ENCODE data around the gene LEMD2. TPM values are rescaled to one million over a fixed set of nuclear protein-coding genes. Genes with fewer than 3 reads are reported as not detected.

LEMD2 gene
- total and polyA plus RNA-seq, 2 donors (not counting 3 experiments of a cell fraction or from before 2014, with no cell fraction given) = 61.1 to 81.8 TPM

DNA sequence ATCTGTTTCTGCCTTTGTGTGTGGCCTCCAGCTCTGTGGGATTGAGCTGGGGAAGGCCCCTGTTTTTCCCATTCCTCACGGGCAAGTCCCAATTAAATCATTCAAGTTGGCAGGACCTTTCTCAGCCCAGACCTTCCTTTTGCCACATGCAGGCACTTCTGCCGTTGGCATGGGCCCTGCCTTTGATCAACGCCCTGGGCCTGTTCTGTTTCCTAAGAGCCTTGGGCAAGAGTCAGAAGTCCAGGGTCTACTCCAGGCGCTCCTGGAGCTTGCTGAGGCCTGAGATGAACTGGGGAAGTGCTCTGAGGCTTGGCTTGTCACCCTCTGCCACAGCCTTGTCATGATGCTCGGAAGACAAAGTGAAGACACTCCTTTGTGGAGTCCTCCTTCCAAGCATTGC lies 49.4 kb downstream of the LEMD2 start:
- Histone ChIP-seq H2AFZ (ENCODE audit: low read depth, low read length) (no peak overlapping the region), H3K27me3 (ENCODE audit: control insufficient read depth in 2 of 2, insufficient read depth in 2 of 2, low read length in 2 of 2) (peaks cover 4 to 6% of the 10 kb centered on the region in 2 experiments), H4K20me1 (replicated peaks; ENCODE audit: control insufficient read depth, extremely low read depth, insufficient read depth, low read length) (no peaks in the 10 kb centered on the region), H3K4me1 (ENCODE audit: control insufficient read depth, extremely low read depth, insufficient read depth, low read length) (no peaks in the 10 kb centered on the region), H3K9ac (replicated peaks; ENCODE audit: extremely low read depth, insufficient read depth, low read length) (no peak overlapping the region), H3K79me2 (ENCODE audit: control insufficient read depth, insufficient read depth, low read length) (no peaks in the 10 kb centered on the region), H3K9me1 (replicated peaks; ENCODE audit: control insufficient read depth, extremely low read depth, insufficient read depth, low read length) (no peaks in the 10 kb centered on the region), H3K4me2 (ENCODE audit: insufficient read depth, low read length) (no peak overlapping the region), H3K4me3 (replicated peaks in 1 of 3; ENCODE audit: insufficient read depth in 1 of 3, low read depth in 1 of 3, low read length in 3 of 3) (no peak overlapping the region), H3K36me3 (ENCODE audit: control insufficient read depth in 2 of 2, extremely low read depth in 1 of 2, insufficient read depth in 2 of 2, low read length in 2 of 2) (no peaks in the 10 kb centered on the region), H3K9me3 (replicated peaks; ENCODE audit: control insufficient read depth, insufficient read depth, low read length) (no peaks in the 10 kb centered on the region), H3K27ac (ENCODE audit: insufficient read depth, low read depth, low read length) (no peak overlapping the region)
- no peak for TF ChIP-seq POLR2AphosphoS5 (IDR thresholded peaks at IDR 0.05; ENCODE audit: insufficient read depth, low read depth, low read length)
- TF ChIP-seq EZH2 (IDR thresholded peaks at IDR 0.05; ENCODE audit: borderline replicate concordance, low read depth, low read length, severe bottlenecking) = no peak
- TF ChIP-seq, protein P1, sequence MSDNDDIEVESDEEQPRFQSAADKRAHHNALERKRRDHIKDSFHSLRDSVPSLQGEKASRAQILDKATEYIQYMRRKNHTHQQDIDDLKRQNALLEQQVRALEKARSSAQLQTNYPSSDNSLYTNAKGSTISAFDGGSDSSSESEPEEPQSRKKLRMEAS (IDR thresholded peaks at IDR 0.05; ENCODE audit: insufficient read depth, insufficient read length) = no peak
- no peak for TF ChIP-seq GATA2 (IDR thresholded peaks at IDR 0.05; ENCODE audit: insufficient read depth, insufficient read length, low read depth, low read length)
- TF ChIP-seq MYC (IDR thresholded peaks at IDR 0.05; ENCODE audit: low read depth, low read length) = no peak
- no peak for TF ChIP-seq FOS (IDR thresholded peaks at IDR 0.05; ENCODE audit: borderline replicate concordance, insufficient read depth, low read length)
- no peak for TF ChIP-seq JUN (IDR thresholded peaks at IDR 0.05; ENCODE audit: borderline replicate concordance, insufficient read depth, insufficient read length, low read depth)
- TF ChIP-seq, protein P2, sequence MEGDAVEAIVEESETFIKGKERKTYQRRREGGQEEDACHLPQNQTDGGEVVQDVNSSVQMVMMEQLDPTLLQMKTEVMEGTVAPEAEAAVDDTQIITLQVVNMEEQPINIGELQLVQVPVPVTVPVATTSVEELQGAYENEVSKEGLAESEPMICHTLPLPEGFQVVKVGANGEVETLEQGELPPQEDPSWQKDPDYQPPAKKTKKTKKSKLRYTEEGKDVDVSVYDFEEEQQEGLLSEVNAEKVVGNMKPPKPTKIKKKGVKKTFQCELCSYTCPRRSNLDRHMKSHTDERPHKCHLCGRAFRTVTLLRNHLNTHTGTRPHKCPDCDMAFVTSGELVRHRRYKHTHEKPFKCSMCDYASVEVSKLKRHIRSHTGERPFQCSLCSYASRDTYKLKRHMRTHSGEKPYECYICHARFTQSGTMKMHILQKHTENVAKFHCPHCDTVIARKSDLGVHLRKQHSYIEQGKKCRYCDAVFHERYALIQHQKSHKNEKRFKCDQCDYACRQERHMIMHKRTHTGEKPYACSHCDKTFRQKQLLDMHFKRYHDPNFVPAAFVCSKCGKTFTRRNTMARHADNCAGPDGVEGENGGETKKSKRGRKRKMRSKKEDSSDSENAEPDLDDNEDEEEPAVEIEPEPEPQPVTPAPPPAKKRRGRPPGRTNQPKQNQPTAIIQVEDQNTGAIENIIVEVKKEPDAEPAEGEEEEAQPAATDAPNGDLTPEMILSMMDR (IDR thresholded peaks at IDR 0.05; ENCODE audit: extremely low read depth in 1 of 2, insufficient read depth in 1 of 2, low read depth in 1 of 2, low read length in 2 of 2) = no peak
- TF ChIP-seq POLR2A (IDR thresholded peaks at IDR 0.05; ENCODE audit: low read depth, low read length) = no peak
- DNase-seq (ENCODE audit: low read depth, low spot score) (no peak), FAIRE-seq (no peak)
- POLR2A ChIA-PET = no interaction called here
- intact Hi-C loops (cut with micrococcal nuclease) (no loop called here), dilution Hi-C loops (cut with MboI; ENCODE audit: extremely low pct_ligation_motif_present, low sequenced_read_pairs) (no loop called here)
- CTCF ChIA-PET = interaction anchor here (0.6 to 1.2 kb wide), 3 partner anchors 17 to 288 kb away, joined by 3 to 5 read pairs (median 3); no protein-coding TSS in a partner anchor
- BruUV-seq (replicated peaks) = no TSS peak
